Measurements from ENCODE around the gene NCOA7.

GRCh38 chr6:125824946-125825771 lies 34.4 kb downstream of the NCOA7 start:
- TF ChIP-seq CTCF (IDR thresholded peaks at IDR 0.05) (no peak), POLR2A (IDR thresholded peaks at IDR 0.05) (no peak)

Measured in adrenal gland (tissue), 5 donors.